HG03558 (cell line): ENCODE results near the gene SLIT3.

ENCODE experiments used
- ATAC-seq: cut with Tn5 transposase; IDR thresholded peaks from one replicate; pipeline ENCODE4 v1.9.1; 2021; ENCODE audit warnings: moderate number of reproducible peaks; ENCODE audit not compliant: unreplicated experiment; ENCODE audit errors: extremely low read depth

The SLIT3 gene

DNA sequence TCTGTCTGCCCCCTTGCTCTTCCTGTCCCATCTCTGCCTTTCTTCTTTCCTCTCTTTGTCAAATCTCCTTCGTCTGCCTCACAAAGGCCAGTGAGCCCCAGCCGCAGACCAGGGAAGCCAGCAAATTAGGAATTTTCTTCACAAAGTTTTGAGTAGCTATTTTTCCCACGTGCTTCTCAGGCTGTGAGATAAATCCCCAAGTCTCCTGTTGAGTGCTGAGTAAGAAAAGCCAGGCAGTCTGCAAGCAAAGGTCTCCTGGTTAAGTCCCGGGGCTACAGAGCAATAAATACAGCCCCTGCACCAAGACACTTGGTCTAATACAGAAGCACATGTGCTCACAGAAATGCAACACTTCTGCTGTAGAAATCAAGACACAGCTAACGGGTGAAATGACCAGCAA lies 284.9 kb downstream of the SLIT3 start:
- ATAC-seq = no peak

GRCh38 chr5:169013846-169014245 lies 287.1 kb downstream of the SLIT3 start:
- ATAC-seq = no peak

DNA sequence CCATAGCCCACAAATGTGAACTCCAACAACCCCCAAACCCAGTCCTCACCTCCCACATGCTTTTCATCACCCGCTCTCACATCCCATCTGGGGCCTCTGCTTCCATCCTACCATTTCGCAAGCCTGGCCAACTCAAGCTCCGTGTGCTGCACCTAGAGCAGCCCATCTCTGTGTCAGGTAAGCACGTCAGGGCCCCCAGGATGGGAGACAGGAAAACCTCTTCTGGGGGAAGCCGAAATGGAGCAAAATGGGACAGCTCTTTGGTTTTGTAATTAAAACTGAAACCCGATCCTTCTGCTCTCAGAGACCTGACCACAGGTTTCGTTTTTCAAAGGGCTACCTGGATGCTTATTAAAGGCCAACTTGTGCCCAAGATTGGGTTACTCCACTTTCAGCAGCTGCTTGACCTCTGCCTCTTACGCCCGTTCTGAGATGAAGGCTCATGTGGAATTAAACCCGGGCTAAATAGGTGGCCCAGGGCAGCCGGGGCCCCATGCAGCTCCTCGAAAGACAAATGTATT lies 287.7 kb downstream of the SLIT3 start:
- ATAC-seq = no peak

DNA sequence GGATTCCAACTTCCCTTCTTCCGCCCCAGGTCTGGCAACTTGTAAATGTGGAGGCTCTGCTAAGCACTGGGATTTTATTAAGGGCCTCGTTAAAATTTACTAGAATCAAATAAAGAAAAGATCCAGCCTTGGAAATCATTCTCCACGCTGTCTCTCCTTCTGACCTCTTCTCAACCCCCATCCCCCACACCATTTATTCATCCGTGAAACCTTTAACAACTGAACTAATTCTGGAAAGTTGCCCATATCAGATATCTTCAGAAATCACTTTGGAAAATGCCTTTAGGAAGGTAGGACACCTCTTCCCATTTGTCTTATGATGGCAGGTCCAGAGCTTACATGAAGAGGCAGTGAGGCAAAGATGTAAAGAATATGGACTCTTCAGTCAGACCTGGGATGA lies 288.5 kb downstream of the SLIT3 start:
- ATAC-seq = no peak

DNA sequence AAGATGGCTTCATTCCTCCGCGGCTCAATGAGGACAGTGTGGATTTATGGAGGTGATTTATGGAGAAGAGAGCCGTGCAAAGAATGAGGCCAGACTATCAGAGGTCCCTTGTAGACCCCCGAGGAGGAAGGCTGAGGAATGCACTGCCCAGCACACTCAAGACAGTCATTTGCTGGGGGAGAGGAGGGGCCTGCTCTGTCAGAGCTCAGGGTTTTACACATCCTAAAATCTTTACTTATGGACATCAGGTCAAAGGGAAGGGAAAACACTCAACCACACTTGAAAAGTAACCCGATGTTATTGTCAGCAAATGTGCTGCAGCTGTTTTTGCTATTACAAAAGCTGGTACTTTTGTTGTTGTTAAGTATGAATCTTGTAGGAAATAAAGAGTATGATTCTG lies 289.5 kb downstream of the SLIT3 start:
- ATAC-seq = no peak

DNA sequence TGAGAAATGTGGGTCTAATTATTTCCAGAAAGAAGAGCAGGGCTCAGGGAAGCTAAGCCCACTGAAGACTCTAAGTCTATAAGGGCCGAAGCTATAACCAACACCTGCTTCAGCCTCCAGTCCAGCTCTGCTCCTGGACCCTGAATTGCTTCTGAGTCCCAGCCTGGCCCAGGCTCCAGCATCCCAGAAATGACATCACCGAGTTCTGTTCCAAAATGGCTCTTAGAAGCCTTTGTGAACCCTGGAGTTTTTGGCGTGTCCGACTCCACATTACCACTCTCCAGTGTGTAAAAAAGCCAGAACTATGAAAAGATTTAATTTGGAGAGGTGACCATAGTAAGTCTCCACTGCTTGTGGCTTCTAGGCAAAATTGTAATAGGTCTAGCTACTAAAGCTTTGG lies 289.9 kb downstream of the SLIT3 start:
- ATAC-seq = no peak

DNA sequence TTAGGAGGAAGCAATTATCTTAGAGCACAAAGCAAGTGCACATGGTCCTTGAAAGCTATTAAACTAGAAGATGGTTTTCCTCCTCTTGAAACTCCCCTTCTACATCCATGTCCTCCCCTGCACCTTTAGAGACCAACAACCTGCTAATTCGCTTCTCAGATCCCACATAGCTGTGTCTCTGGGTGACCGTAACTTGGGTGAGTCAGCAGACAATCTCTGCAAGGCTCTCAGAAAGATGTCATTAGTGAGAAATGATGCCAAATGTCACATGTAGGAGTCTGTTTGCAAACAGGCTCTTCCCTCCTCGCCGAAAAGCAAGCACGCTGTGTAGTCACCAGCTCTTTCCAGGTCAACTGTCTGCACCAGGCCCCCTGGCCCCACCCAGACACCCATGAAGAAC lies 291.8 kb downstream of the SLIT3 start:
- ATAC-seq = no peak

DNA sequence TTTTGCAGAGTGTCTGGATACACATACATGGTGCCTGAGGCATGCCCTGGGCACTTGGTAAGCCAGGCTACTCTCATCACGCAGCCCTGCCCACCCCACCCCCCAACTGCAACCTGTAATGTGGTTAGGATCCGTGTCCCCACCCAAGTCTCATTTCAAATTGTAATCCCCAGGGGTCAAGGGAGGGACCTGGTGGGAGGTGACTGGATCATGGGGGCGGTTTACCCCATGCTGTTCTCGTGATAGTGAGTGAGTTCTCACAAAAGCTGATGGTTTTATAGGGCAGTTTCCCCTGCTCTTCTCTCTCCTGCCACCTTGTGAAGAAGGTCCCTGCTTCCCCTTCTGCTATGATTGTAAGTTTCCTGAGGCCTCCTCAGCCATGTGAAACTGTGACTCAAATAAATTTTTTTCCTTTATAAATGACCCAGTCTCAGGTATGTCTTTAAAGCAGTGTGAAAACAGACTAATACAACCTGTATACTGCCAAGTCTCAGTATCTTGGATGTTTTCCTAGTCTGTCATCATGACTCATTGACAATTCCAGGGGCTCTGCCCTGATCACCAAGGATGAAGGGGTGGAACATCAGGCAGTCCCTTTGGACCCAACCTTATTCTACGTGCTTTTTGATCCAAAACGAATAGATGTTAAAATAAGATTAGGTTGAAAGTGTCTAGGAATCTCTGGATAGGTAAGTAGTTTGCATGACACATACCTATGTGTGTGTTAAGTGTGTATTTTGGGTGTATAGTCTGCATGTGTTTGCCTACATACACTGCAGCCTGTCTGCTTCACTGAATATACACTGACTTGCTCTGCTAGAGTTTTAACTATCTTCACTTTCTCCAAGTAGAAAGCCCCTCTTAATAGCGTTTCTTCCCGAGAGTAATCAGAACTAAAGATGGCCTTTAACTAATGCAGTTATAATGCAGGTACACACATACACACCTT lies 293.8 kb downstream of the SLIT3 start:
- ATAC-seq = no peak

GRCh38 chr5:169004551-169004950 lies 296.4 kb downstream of the SLIT3 start:
- ATAC-seq = no peak

- ATAC-seq = no peak
Observed at GRCh38 chr5:169003721-169004541, 297.0 kb downstream of the SLIT3 start.

DNA sequence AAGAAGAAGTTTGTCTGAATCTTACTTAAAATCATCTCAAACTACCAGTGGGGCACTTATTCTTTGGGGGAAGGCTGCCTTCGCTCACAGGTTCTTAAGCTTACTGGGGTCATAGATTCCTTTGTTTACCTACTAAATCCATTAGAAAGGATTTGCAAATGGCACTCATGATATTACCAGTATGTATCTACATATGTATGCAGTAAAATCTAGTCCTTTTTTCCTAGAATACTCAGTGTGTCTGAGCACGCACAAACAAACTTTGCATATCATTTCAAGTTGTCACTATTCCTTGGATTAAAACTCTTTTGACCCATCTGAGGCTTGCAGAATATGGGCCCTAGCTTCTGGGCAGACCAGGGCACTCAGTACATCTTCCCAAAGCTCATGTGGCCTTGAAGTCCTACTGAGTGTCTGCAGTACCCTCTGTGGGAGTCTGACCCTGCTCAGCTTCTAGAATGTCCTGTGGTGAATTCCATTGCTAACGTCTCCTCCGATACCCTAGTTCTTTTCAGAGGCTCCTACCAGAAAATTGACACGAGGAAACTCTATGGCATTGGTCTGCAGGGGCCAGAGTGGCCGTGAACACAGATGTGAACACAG lies 297.9 kb downstream of the SLIT3 start:
- no peak for ATAC-seq

DNA sequence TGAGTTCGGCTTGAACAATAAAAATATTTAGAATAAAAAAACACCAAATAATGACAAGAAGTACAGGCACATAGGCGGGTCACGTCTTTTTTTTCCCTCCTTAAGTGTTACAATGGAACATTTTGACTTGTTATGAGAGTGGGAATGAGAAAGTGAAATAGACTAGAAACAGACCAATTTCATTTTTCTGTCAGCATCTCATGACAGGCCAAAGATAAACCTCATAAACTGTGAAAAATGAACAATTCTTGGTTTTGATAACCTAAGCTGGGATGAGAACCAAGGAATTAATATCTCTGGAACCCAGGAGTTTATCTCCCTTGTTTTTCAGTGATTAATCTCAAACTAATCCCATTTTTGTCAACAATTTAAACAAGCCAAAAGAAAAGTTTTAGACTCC lies 299.5 kb downstream of the SLIT3 start:
- ATAC-seq = no peak

GRCh38 chr5:168995024-168995423 lies 305.9 kb downstream of the SLIT3 start:
- no peak for ATAC-seq

- ATAC-seq = no peak
Observed at GRCh38 chr5:168992687-168993086, 308.3 kb downstream of the SLIT3 start.

DNA sequence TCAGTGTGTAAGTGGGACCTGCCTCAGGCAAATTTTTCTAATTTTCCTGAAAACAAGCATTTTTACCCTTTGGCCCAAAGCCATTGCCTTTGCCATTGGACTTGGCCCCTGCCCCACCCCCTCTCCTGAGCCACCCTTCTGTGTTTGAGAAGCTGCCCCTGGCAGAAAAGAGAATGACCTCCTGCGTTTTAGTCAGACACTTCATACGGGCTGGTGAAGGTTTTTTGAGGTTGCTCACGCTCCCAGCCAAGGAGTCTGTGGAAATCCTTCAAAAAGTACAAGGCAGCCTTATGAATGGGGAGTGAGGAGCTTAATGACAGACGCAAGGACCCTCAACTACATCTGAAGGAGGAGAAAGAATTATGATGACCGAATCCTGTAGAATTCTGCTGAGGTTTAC lies 308.9 kb downstream of the SLIT3 start:
- ATAC-seq = no peak

DNA sequence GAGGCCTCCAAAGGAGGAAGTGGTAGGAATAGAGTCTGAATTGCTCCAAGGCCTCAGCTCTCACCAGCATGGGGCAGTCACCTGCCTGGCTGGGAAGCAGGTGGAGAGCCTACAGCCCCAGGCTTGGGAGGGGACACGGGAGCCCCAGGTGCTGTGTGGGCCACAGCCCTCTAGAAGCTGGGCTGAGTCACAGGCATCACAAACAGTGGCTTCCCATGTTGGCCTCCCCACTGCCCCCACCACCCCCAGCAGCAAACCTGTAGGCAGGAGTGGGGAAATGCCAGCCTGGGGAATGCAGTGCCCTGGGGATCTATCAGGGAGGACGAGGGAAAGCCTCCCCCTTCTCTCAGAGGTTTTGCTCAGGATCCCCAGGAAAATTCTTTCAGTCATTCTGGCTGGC lies 309.6 kb downstream of the SLIT3 start:
- no peak for ATAC-seq

- ATAC-seq = no peak
Observed at GRCh38 chr5:168990679-168991078, 310.3 kb downstream of the SLIT3 start.

GRCh38 chr5:168989731-168990505 lies 311.0 kb downstream of the SLIT3 start:
- no peak for ATAC-seq

GRCh38 chr5:168988699-168989098 lies 312.2 kb downstream of the SLIT3 start:
- no peak for ATAC-seq
